KMS-11 (cell line): ENCODE data around the gene ABLIM2.

ENCODE experiments used
- H2AFZ ChIP-seq: fragments of 200-600 bp; sonication (generic); 2 replicates; pipeline ENCODE4 v1.6.1; 2016; ENCODE audit warnings: antibody characterized with exemption, mixed run types, low read depth
- H3K27ac ChIP-seq: fragments of 200-600 bp; sonication (generic); 2 replicates; pipeline ENCODE4 v1.6.1; 2016; ENCODE audit warnings: mild to moderate bottlenecking, mixed run types
- H3K27me3 ChIP-seq: fragments of 200-600 bp; sonication (generic); 2 replicates; pipeline ENCODE4 v1.6.1; 2017; ENCODE audit warnings: mild to moderate bottlenecking, low read depth, mixed run types, moderate library complexity; ENCODE audit not compliant: insufficient read depth
- H3K36me3 ChIP-seq: fragments of 200-600 bp; sonication (generic); 2 replicates; pipeline ENCODE4 v1.6.1; 2017; ENCODE audit warnings: mild to moderate bottlenecking, mixed run types; ENCODE audit not compliant: insufficient read depth
- H3K4me1 ChIP-seq: fragments of 200-600 bp; sonication (generic); 2 replicates; pipeline ENCODE4 v1.6.1; 2016; ENCODE audit warnings: mild to moderate bottlenecking, low read depth, mixed run types; ENCODE audit not compliant: poor library complexity, severe bottlenecking
- H3K4me2 ChIP-seq: fragments of 200-600 bp; sonication (generic); 2 replicates; pipeline ENCODE4 v1.7.0; 2016; ENCODE audit warnings: mild to moderate bottlenecking, mixed run types
- H3K4me3 ChIP-seq: fragments of 200-600 bp; sonication (generic); IDR thresholded peaks from 2 replicates; pipeline ENCODE4 v1.6.1; 2017; ENCODE audit warnings: low read depth, low read length, mixed read lengths; ENCODE audit not compliant: insufficient read depth
- H3K79me2 ChIP-seq: fragments of 200-600 bp; sonication (generic); 2 replicates; pipeline ENCODE4 v1.6.1; 2016; ENCODE audit warnings: low read depth, mixed run types; ENCODE audit not compliant: insufficient read depth
- H3K9ac ChIP-seq: fragments of 200-600 bp; sonication (generic); 2 replicates; pipeline ENCODE4 v1.6.1; 2016; ENCODE audit warnings: mild to moderate bottlenecking, mixed run types
- H4K20me1 ChIP-seq: fragments of 200-600 bp; sonication (generic); 2 replicates; pipeline ENCODE4 v1.6.1; 2016; ENCODE audit warnings: mild to moderate bottlenecking, mixed run types; ENCODE audit not compliant: insufficient read depth
- CTCF ChIP-seq: fragments of 200-600 bp; sonication (generic); conservative IDR thresholded peaks from 2 replicates; pipeline ENCODE4 v1.6.1; 2017; ENCODE audit warnings: low read depth, mild to moderate bottlenecking, antibody characterized with exemption, low read length, moderate library complexity, mixed read lengths

Gene ABLIM2

GRCh38 chr4:8194306-8195242 is 36.0 kb upstream of the ABLIM2 start:
- no peaks in the 10 kb centered on the region for H3K36me3 ChIP-seq
- H3K4me1 ChIP-seq = no peaks in the 10 kb centered on the region
- H3K27ac ChIP-seq = no peak overlapping the region
- TF ChIP-seq CTCF = no peak
- no peak overlapping the region for H3K9ac ChIP-seq
- no peak overlapping the region for H3K4me2 ChIP-seq
- H3K4me3 ChIP-seq = no peak overlapping the region
- no peak overlapping the region for H2AFZ ChIP-seq
- H3K27me3 ChIP-seq = no peaks in the 10 kb centered on the region
- H3K79me2 ChIP-seq = no peaks in the 10 kb centered on the region
- no peaks in the 10 kb centered on the region for H4K20me1 ChIP-seq

- Histone ChIP-seq H3K4me2 (no peak overlapping the region), H3K27me3 (no peaks in the 10 kb centered on the region), H3K79me2 (no peaks in the 10 kb centered on the region), H3K4me3 (no peak overlapping the region), H2AFZ (no peak overlapping the region), H3K27ac (no peak overlapping the region), H3K4me1 (no peaks in the 10 kb centered on the region), H4K20me1 (no peaks in the 10 kb centered on the region), H3K36me3 (no peaks in the 10 kb centered on the region), H3K9ac (no peak overlapping the region)
- TF ChIP-seq CTCF = no peak
These were observed 34.4 kb upstream of the ABLIM2 start for GRCh38 chr4:8192748-8193738.

- no peaks in the 10 kb centered on the region for H3K27me3 ChIP-seq
- H3K36me3 ChIP-seq = no peaks in the 10 kb centered on the region
- no peaks in the 10 kb centered on the region for H3K79me2 ChIP-seq
- no peak overlapping the region for H3K27ac ChIP-seq
- no peak overlapping the region for H3K4me3 ChIP-seq
- no peak overlapping the region for H3K4me2 ChIP-seq
- no peak overlapping the region for H3K9ac ChIP-seq
- H3K4me1 ChIP-seq = no peaks in the 10 kb centered on the region
- no peaks in the 10 kb centered on the region for H4K20me1 ChIP-seq
- TF ChIP-seq CTCF = no peak
- H2AFZ ChIP-seq = no peak overlapping the region
These were observed 32.6 kb upstream of the ABLIM2 start for GRCh38 chr4:8191136-8191747.
